Measurements from ENCODE around the gene BFAR. TPM values are rescaled to one million over a fixed set of nuclear protein-coding genes. Genes with fewer than 3 reads are reported as not detected.

BFAR gene
- polyA plus RNA-seq, 2 of the 4 experiments (the other 2 are of a cell fraction): 74.8 to 93.3 TPM

DNA sequence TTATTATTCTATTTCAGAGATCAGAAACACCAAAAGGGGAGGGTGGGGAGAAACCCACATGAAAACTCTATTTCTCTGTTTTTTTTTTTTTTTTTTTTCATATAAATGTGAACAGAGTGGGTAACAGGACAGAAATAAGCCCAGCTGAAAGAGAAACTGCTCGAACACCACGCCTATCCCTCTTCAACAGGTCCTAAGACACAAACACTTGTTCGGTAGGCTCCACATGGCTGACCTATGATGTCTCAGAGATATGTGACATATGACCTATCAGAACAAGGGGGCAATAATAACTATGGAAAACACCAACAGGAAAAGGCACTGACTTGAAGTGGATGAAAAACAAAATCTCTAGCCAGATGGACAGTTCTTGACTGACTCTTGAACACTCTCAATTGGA, 47.5 kb upstream of the BFAR start:
- 99% methylated on average over 3 of the region's 3 CpGs for WGBS (ENCODE audit: missing lambda C conversion rate)
- no peaks in the 10 kb centered on the region for H3K9me3 ChIP-seq
- H3K4me2 ChIP-seq: no peak overlapping the region
- no peak for FAIRE-seq
- ATAC-seq: no peak
- DNase-seq (ENCODE audit: low read depth in 1 of 2, low spot score in 1 of 2): no peak
- no peak overlapping the region for H3K4me3 ChIP-seq
- H3K4me1 ChIP-seq: no peaks in the 10 kb centered on the region
- TF ChIP-seq, protein P1, sequence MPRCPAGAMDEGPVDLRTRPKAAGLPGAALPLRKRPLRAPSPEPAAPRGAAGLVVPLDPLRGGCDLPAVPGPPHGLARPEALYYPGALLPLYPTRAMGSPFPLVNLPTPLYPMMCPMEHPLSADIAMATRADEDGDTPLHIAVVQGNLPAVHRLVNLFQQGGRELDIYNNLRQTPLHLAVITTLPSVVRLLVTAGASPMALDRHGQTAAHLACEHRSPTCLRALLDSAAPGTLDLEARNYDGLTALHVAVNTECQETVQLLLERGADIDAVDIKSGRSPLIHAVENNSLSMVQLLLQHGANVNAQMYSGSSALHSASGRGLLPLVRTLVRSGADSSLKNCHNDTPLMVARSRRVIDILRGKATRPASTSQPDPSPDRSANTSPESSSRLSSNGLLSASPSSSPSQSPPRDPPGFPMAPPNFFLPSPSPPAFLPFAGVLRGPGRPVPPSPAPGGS (IDR thresholded peaks at IDR 0.05): no peak
- TF ChIP-seq, protein P2, sequence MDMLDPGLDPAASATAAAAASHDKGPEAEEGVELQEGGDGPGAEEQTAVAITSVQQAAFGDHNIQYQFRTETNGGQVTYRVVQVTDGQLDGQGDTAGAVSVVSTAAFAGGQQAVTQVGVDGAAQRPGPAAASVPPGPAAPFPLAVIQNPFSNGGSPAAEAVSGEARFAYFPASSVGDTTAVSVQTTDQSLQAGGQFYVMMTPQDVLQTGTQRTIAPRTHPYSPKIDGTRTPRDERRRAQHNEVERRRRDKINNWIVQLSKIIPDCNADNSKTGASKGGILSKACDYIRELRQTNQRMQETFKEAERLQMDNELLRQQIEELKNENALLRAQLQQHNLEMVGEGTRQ (IDR thresholded peaks at IDR 0.05): no peak
- TF ChIP-seq, protein P3, sequence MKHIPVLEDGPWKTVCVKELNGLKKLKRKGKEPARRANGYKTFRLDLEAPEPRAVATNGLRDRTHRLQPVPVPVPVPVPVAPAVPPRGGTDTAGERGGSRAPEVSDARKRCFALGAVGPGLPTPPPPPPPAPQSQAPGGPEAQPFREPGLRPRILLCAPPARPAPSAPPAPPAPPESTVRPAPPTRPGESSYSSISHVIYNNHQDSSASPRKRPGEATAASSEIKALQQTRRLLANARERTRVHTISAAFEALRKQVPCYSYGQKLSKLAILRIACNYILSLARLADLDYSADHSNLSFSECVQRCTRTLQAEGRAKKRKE (CRISPR knock-in tag; IDR thresholded peaks at IDR 0.05; ENCODE audit: low read depth): no peak
- no peak for TF ChIP-seq RCOR1 (IDR thresholded peaks at IDR 0.05; ENCODE audit: low read depth, low read length)
- TF ChIP-seq, protein P4, sequence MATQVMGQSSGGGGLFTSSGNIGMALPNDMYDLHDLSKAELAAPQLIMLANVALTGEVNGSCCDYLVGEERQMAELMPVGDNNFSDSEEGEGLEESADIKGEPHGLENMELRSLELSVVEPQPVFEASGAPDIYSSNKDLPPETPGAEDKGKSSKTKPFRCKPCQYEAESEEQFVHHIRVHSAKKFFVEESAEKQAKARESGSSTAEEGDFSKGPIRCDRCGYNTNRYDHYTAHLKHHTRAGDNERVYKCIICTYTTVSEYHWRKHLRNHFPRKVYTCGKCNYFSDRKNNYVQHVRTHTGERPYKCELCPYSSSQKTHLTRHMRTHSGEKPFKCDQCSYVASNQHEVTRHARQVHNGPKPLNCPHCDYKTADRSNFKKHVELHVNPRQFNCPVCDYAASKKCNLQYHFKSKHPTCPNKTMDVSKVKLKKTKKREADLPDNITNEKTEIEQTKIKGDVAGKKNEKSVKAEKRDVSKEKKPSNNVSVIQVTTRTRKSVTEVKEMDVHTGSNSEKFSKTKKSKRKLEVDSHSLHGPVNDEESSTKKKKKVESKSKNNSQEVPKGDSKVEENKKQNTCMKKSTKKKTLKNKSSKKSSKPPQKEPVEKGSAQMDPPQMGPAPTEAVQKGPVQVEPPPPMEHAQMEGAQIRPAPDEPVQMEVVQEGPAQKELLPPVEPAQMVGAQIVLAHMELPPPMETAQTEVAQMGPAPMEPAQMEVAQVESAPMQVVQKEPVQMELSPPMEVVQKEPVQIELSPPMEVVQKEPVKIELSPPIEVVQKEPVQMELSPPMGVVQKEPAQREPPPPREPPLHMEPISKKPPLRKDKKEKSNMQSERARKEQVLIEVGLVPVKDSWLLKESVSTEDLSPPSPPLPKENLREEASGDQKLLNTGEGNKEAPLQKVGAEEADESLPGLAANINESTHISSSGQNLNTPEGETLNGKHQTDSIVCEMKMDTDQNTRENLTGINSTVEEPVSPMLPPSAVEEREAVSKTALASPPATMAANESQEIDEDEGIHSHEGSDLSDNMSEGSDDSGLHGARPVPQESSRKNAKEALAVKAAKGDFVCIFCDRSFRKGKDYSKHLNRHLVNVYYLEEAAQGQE (IDR thresholded peaks at IDR 0.05): no peak
- no peak for TF ChIP-seq FOSL2 (IDR thresholded peaks at IDR 0.05)
- no peak for TF ChIP-seq FOSL2 (CRISPR knock-in tag; IDR thresholded peaks at IDR 0.05)
- TF ChIP-seq BHLHE40 (IDR thresholded peaks at IDR 0.05; ENCODE audit: low read depth, low read length): no peak
- TF ChIP-seq EHMT2 (IDR thresholded peaks at IDR 0.05; ENCODE audit: low read depth): no peak
- TF ChIP-seq, protein P5, sequence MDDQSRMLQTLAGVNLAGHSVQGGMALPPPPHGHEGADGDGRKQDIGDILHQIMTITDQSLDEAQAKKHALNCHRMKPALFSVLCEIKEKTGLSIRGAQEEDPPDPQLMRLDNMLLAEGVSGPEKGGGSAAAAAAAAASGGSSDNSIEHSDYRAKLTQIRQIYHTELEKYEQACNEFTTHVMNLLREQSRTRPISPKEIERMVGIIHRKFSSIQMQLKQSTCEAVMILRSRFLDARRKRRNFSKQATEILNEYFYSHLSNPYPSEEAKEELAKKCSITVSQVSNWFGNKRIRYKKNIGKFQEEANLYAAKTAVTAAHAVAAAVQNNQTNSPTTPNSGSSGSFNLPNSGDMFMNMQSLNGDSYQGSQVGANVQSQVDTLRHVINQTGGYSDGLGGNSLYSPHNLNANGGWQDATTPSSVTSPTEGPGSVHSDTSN (IDR thresholded peaks at IDR 0.05): no peak
- no peak for TF ChIP-seq FOXS1 (CRISPR knock-in tag; IDR thresholded peaks at IDR 0.05)
- TF ChIP-seq HEYL (CRISPR knock-in tag; IDR thresholded peaks at IDR 0.05): no peak
- TF ChIP-seq SREBF2 (IDR thresholded peaks at IDR 0.05): no peak
- TF ChIP-seq EP300 (IDR thresholded peaks at IDR 0.05): no peak
- no peak for TF ChIP-seq MYC (IDR thresholded peaks at IDR 0.05; ENCODE audit: borderline replicate concordance, low read length)
- no peak for TF ChIP-seq ZC3H11A (IDR thresholded peaks at IDR 0.05)
- no peak for TF ChIP-seq PHF8 (IDR thresholded peaks at IDR 0.05; ENCODE audit: borderline replicate concordance, low read depth)
- TF ChIP-seq SMC3 (IDR thresholded peaks at IDR 0.05): no peak
- no peak for TF ChIP-seq NR3C1 (IDR thresholded peaks at IDR 0.05)
- TF ChIP-seq EHF (CRISPR knock-in tag; IDR thresholded peaks at IDR 0.05): no peak
- no peak overlapping the region for H3K27ac ChIP-seq
- ChIA-PET POLR2A (no interaction called here), CTCF (interaction anchor here (0.6 to 1.4 kb wide), 2 partner anchors 14 to 43 kb away, joined by 3 read pairs; no protein-coding TSS in a partner anchor)

All from A549 (cell line).